K562 (cell line): ENCODE measurements around the gene ADGRE3. TPM values are rescaled to one million over a fixed set of nuclear protein-coding genes. Genes with fewer than 3 reads are reported as not detected.
A peak's percentile ranks its signal among the peaks of the same experiment; 100 is the strongest.

ENCODE experiments used
- ATF1 ChIP-seq, 2 experiments: fragments of 450-650 bp in 1 of 2; IDR thresholded peaks; 2 replicates each; pipeline ENCODE4 v1.6.1; 2016; ENCODE audit warnings: missing compliant biosample characterization in 1 of 2, missing genetic modification characterization in 1 of 2
- CHCHD3 ChIP-seq: fragments of 250-450 bp; sonication (Bioruptor Pico); IDR thresholded peaks from 2 replicates; pipeline ENCODE4 v2.1.2; 2022; ENCODE audit warnings: mild to moderate bottlenecking
- E2F6 ChIP-seq, 2 experiments: IDR thresholded peaks; 2 replicates each; pipeline ENCODE4 v1.6.1; 2011; ENCODE audit warnings: borderline replicate concordance in 1 of 2, control low read depth in 1 of 2, low read depth in 1 of 2, low read length in 1 of 2, mild to moderate bottlenecking in 1 of 2, mixed read lengths in 1 of 2, moderate library complexity in 1 of 2; ENCODE audit not compliant: insufficient read depth in 1 of 2, insufficient read length in 1 of 2, poor library complexity in 1 of 2, severe bottlenecking in 1 of 2; ENCODE audit errors: extremely low read depth in 1 of 2
- FIP1L1 ChIP-seq: fragments of 200-400 bp; formaldehyde crosslinking; IDR thresholded peaks from 2 replicates; pipeline ENCODE4 v1.6.1; 2018; ENCODE audit warnings: mild to moderate bottlenecking, low read depth, low read length; ENCODE audit not compliant: poor library complexity, severe bottlenecking
- MEF2A ChIP-seq: IDR thresholded peaks from 2 replicates; pipeline ENCODE4 v1.6.1; 2011; ENCODE audit warnings: low read depth, mild to moderate bottlenecking, low read length, moderate library complexity; ENCODE audit not compliant: control insufficient read depth
- NBN ChIP-seq: fragments of 450-650 bp; IDR thresholded peaks from 2 replicates; pipeline ENCODE4 v1.6.1; 2016; ENCODE audit warnings: low read depth, mild to moderate bottlenecking
- RAD21 ChIP-seq, 2 experiments: fragments of 250-450 bp in 1 of 2; fragments of 450-650 bp in 1 of 2; sonication (Bioruptor Pico) in 1 of 2; formaldehyde crosslinking in 1 of 2; IDR thresholded peaks in 1 of 2; conservative IDR thresholded peaks in 1 of 2; 2 replicates each; pipeline versions ENCODE4 v1.4.0 to v1.8.0; 2020 to 2022; ENCODE audit warnings: mild to moderate bottlenecking in 2 of 2, moderate library complexity in 1 of 2
- polyA plus RNA-seq, 8 experiments: library from polyadenylated mRNA; depleted of rRNA in 4 of 8; stranded (reverse) in 5 of 8; unstranded in 3 of 8; fragments of >200 nt; fragmentation: Nextera tagmentation in 2 of 8; fragmentation: Illumina TruSeq in 1 of 8; extraction: Ambion mirVana in 2 of 8; extraction: Trizol in 1 of 8; gene quantifications; 2 replicates each; pipeline versions ENCODE4 v1.2.1 to v1.2.3, GENCODE V29; 2011 to 2014; ENCODE audit warnings: inconsistent platforms in 1 of 8, missing spikeins in 1 of 8
- total RNA-seq, 7 experiments: library from RNA; depleted of rRNA in 6 of 7; stranded (reverse); fragments of >200 nt in 6 of 7; fragmentation: Illumina TruSeq in 2 of 7; extraction: Trizol in 2 of 7; gene quantifications; 2 replicates each; pipeline versions ENCODE4 v1.2.1 to v1.2.3, GENCODE V29; 2011 to 2021; ENCODE audit warnings: low replicate concordance in 1 of 7
- TF ChIP-seq, protein P1 (sequence below): fragments of 450-650 bp; IDR thresholded peaks from 2 replicates; pipeline ENCODE4 v1.6.1; 2016; ENCODE audit warnings: mild to moderate bottlenecking, moderate library complexity
- TF ChIP-seq, protein P2 (sequence below), 3 experiments: IDR thresholded peaks in 2 of 3; conservative IDR thresholded peaks in 1 of 3; 2 replicates each; pipeline ENCODE4 v1.5.1; 2011 to 2012; ENCODE audit warnings: low read length in 3 of 3, mild to moderate bottlenecking in 3 of 3, control low read depth in 2 of 3, improper control_type of control experiment in 1 of 3, inconsistent platforms in 1 of 3, low read depth in 1 of 3, mixed read lengths in 1 of 3, moderate library complexity in 1 of 3; ENCODE audit not compliant: insufficient read depth in 2 of 3

The ADGRE3 gene
- total and polyA plus RNA-seq, 9 of the 15 experiments (the other 6 are each of a cell fraction or from before 2014, with no cell fraction given): not detected

GRCh38 chr19:14686411-14686810 is 11.8 kb upstream of the ADGRE3 start (continued):
- TF ChIP-seq, protein P1, sequence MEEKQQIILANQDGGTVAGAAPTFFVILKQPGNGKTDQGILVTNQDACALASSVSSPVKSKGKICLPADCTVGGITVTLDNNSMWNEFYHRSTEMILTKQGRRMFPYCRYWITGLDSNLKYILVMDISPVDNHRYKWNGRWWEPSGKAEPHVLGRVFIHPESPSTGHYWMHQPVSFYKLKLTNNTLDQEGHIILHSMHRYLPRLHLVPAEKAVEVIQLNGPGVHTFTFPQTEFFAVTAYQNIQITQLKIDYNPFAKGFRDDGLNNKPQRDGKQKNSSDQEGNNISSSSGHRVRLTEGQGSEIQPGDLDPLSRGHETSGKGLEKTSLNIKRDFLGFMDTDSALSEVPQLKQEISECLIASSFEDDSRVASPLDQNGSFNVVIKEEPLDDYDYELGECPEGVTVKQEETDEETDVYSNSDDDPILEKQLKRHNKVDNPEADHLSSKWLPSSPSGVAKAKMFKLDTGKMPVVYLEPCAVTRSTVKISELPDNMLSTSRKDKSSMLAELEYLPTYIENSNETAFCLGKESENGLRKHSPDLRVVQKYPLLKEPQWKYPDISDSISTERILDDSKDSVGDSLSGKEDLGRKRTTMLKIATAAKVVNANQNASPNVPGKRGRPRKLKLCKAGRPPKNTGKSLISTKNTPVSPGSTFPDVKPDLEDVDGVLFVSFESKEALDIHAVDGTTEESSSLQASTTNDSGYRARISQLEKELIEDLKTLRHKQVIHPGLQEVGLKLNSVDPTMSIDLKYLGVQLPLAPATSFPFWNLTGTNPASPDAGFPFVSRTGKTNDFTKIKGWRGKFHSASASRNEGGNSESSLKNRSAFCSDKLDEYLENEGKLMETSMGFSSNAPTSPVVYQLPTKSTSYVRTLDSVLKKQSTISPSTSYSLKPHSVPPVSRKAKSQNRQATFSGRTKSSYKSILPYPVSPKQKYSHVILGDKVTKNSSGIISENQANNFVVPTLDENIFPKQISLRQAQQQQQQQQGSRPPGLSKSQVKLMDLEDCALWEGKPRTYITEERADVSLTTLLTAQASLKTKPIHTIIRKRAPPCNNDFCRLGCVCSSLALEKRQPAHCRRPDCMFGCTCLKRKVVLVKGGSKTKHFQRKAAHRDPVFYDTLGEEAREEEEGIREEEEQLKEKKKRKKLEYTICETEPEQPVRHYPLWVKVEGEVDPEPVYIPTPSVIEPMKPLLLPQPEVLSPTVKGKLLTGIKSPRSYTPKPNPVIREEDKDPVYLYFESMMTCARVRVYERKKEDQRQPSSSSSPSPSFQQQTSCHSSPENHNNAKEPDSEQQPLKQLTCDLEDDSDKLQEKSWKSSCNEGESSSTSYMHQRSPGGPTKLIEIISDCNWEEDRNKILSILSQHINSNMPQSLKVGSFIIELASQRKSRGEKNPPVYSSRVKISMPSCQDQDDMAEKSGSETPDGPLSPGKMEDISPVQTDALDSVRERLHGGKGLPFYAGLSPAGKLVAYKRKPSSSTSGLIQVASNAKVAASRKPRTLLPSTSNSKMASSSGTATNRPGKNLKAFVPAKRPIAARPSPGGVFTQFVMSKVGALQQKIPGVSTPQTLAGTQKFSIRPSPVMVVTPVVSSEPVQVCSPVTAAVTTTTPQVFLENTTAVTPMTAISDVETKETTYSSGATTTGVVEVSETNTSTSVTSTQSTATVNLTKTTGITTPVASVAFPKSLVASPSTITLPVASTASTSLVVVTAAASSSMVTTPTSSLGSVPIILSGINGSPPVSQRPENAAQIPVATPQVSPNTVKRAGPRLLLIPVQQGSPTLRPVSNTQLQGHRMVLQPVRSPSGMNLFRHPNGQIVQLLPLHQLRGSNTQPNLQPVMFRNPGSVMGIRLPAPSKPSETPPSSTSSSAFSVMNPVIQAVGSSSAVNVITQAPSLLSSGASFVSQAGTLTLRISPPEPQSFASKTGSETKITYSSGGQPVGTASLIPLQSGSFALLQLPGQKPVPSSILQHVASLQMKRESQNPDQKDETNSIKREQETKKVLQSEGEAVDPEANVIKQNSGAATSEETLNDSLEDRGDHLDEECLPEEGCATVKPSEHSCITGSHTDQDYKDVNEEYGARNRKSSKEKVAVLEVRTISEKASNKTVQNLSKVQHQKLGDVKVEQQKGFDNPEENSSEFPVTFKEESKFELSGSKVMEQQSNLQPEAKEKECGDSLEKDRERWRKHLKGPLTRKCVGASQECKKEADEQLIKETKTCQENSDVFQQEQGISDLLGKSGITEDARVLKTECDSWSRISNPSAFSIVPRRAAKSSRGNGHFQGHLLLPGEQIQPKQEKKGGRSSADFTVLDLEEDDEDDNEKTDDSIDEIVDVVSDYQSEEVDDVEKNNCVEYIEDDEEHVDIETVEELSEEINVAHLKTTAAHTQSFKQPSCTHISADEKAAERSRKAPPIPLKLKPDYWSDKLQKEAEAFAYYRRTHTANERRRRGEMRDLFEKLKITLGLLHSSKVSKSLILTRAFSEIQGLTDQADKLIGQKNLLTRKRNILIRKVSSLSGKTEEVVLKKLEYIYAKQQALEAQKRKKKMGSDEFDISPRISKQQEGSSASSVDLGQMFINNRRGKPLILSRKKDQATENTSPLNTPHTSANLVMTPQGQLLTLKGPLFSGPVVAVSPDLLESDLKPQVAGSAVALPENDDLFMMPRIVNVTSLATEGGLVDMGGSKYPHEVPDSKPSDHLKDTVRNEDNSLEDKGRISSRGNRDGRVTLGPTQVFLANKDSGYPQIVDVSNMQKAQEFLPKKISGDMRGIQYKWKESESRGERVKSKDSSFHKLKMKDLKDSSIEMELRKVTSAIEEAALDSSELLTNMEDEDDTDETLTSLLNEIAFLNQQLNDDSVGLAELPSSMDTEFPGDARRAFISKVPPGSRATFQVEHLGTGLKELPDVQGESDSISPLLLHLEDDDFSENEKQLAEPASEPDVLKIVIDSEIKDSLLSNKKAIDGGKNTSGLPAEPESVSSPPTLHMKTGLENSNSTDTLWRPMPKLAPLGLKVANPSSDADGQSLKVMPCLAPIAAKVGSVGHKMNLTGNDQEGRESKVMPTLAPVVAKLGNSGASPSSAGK: peak; percentile 18; the same call in 1 of the 2 replicates
- TF ChIP-seq CHCHD3 (CRISPR knock-in tag): no peak
- TF ChIP-seq RAD21 (CRISPR knock-in tag; conservative IDR thresholded peaks at IDR 0.05 in 1 of 2, IDR thresholded peaks at IDR 0.05 in 1 of 2): peak; percentile 70 to 80
- TF ChIP-seq E2F6 (IDR thresholded peaks at IDR 0.05; ENCODE audit: borderline replicate concordance in 1 of 2, extremely low read depth in 1 of 2, insufficient read depth in 1 of 2, insufficient read length in 1 of 2, low read depth in 1 of 2, low read length in 1 of 2, poor library complexity in 1 of 2, severe bottlenecking in 1 of 2): peak in 1 of 2 experiments; percentile 25
- TF ChIP-seq NBN: 0 out of 2 replicates have a peak, but pooled peaks have one; percentile 23
- TF ChIP-seq, protein P2, sequence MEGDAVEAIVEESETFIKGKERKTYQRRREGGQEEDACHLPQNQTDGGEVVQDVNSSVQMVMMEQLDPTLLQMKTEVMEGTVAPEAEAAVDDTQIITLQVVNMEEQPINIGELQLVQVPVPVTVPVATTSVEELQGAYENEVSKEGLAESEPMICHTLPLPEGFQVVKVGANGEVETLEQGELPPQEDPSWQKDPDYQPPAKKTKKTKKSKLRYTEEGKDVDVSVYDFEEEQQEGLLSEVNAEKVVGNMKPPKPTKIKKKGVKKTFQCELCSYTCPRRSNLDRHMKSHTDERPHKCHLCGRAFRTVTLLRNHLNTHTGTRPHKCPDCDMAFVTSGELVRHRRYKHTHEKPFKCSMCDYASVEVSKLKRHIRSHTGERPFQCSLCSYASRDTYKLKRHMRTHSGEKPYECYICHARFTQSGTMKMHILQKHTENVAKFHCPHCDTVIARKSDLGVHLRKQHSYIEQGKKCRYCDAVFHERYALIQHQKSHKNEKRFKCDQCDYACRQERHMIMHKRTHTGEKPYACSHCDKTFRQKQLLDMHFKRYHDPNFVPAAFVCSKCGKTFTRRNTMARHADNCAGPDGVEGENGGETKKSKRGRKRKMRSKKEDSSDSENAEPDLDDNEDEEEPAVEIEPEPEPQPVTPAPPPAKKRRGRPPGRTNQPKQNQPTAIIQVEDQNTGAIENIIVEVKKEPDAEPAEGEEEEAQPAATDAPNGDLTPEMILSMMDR (IDR thresholded peaks at IDR 0.05 in 2 of 3, conservative IDR thresholded peaks at IDR 0.05 in 1 of 3; ENCODE audit: insufficient read depth in 2 of 3, low read depth in 1 of 3, low read length in 3 of 3): peak; percentile 32 to 49 (median 48); a peak in 5 of 6 replicates
- no peak for TF ChIP-seq MEF2A
- no peak for TF ChIP-seq FIP1L1
- TF ChIP-seq ATF1 (CRISPR knock-in tag; IDR thresholded peaks at IDR 0.05): no peak
- TF ChIP-seq ATF1 (tag; IDR thresholded peaks at IDR 0.05): 0 out of 2 replicates have a peak, but pooled peaks have one; percentile 14
